Stomach (tissue), 9 donors: Measurements from ENCODE around the gene PRKD3. TPM values are rescaled to one million over a fixed set of nuclear protein-coding genes. Genes with fewer than 3 reads are reported as not detected.
A peak's percentile ranks its signal among the peaks of the same experiment; 100 is the strongest.

Experiments
- DNase-seq, 2 donors: peaks; one replicate each; pipeline versions ENCODE4 v3.0.0 to v3.0.0-alpha.2; 2013 to 2019
- H3K27ac ChIP-seq, 5 donors: fragments of 200-600 bp in 4 of 5; sonication (generic) in 4 of 5; one replicate each; pipeline ENCODE4 v1.5.1; 2013 to 2019; ENCODE audit warnings: mild to moderate bottlenecking in 1 of 5, moderate library complexity in 1 of 5
- H3K27me3 ChIP-seq, 3 donors: fragments of 200-600 bp; sonication (generic); one replicate each; pipeline ENCODE4 v1.5.1; 2017 to 2019; ENCODE audit warnings: mixed run types in 1 of 3
- H3K36me3 ChIP-seq, 4 donors: fragments of 200-600 bp; sonication (generic); 1 replicate in 3 of 4; 2 replicates in 1 of 4; pipeline ENCODE4 v1.5.1; 2016 to 2019
- H3K4me1 ChIP-seq, 4 donors: fragments of 200-600 bp; sonication (generic); one replicate each; pipeline ENCODE4 v1.5.1; 2016 to 2019
- H3K4me3 ChIP-seq, 4 donors: fragments of 200-600 bp; sonication (generic) in 3 of 4; one replicate each; pipeline ENCODE4 v1.5.1; 2016 to 2019; ENCODE audit warnings: mild to moderate bottlenecking in 1 of 4
- H3K9me3 ChIP-seq, 4 donors: fragments of 200-600 bp; sonication (generic); one replicate each; pipeline ENCODE4 v1.5.1; 2016 to 2019
- CTCF ChIP-seq, 7 experiments: fragments of 450-650 bp in 4 of 7; fragments of 200-600 bp in 3 of 7; sonication (generic) in 3 of 7; IDR thresholded peaks; one replicate each; pipeline ENCODE4 v1.5.1; 2016 to 2019; ENCODE audit warnings: antibody characterized with exemption in 7 of 7, control low read depth in 2 of 7, mild to moderate bottlenecking in 1 of 7
- EP300 ChIP-seq: sonication (generic); formaldehyde crosslinking; IDR thresholded peaks from one replicate; pipeline ENCODE4 v1.6.1; 2017; ENCODE audit warnings: antibody characterized with exemption
- POLR2A ChIP-seq, 4 donors: fragments of 450-650 bp; IDR thresholded peaks; one replicate each; pipeline ENCODE4 v1.6.1; 2016; ENCODE audit warnings: antibody characterized with exemption in 4 of 4, control low read depth in 2 of 4, mild to moderate bottlenecking in 1 of 4, moderate library complexity in 1 of 4
- POLR2AphosphoS5 ChIP-seq, 3 donors: sonication (generic); formaldehyde crosslinking; IDR thresholded peaks; one replicate each; pipeline ENCODE4 v1.6.1; 2016; ENCODE audit warnings: antibody characterized with exemption in 3 of 3
- WGBS, 5 donors: extraction: QIAGEN DNeasy Blood & Tissue Kit in 3 of 5; methylation state at CpG; one replicate each; pipeline versions ENCODE4 v1.1.5 to v1.1.7; 2013 to 2018; 5-methylcytosine and 5-hydroxymethylcytosine counted together
- intact Hi-C: fragments of 100-400 bp; cut with DNase I; formaldehyde crosslinking; loops from one replicate; pipeline ENCODE4 v1.15.1; 2023; ENCODE audit warnings: low total_unique reads
- polyA plus RNA-seq, 3 donors: library from polyadenylated mRNA; stranded (reverse); fragments of 200-250 nt; gene quantifications; one replicate each; pipeline ENCODE4 v1.2.3, GENCODE V29; 2013
- total RNA-seq, 5 donors: library from RNA; depleted of rRNA; stranded (reverse); fragments of >200 nt; gene quantifications; one replicate each; pipeline versions ENCODE4 v1.1.0 to v1.2.3, GENCODE V29; 2014 to 2016
- donor health status: healthy with polysubstance abuse.
- donor health status: Bipolar disorder and iron deficiency.
- donor health status: healthy.

PRKD3 gene
- total and polyA plus RNA-seq, 8 donors, result 4.2 to 86.5 (median 12.7) TPM

- no peak for TF ChIP-seq EP300
- no peak for TF ChIP-seq POLR2A (IDR thresholded peaks at IDR 0.05)
- TF ChIP-seq CTCF (IDR thresholded peaks at IDR 0.05), result no peak
- no peak for TF ChIP-seq POLR2AphosphoS5 (IDR thresholded peaks at IDR 0.05)
- Histone ChIP-seq H3K9me3 (no peaks in the 10 kb centered on the region), H3K27me3 (peaks cover 0 to 4% (median 0%) of the 10 kb centered on the region in 3 donors), H3K36me3 (no peaks in the 10 kb centered on the region), H3K27ac (no peak overlapping the region), H3K4me3 (no peak overlapping the region), H3K4me1 (no peaks in the 10 kb centered on the region)
- DNase-seq, result no peak
- WGBS, 5 donors, result 82 to 88% (median 85%) methylated on average over 7 of the region's 7 CpGs
- intact Hi-C loops, result no loop called here
Observed at GRCh38 chr2:37355735-37356134, 31.1 kb upstream of the PRKD3 start.

- H3K27me3 ChIP-seq, result peaks cover 0 to 4% (median 0%) of the 10 kb centered on the region in 3 donors
- H3K36me3 ChIP-seq, result no peaks in the 10 kb centered on the region
- no peak for DNase-seq
- no peak for TF ChIP-seq POLR2A (IDR thresholded peaks at IDR 0.05)
- H3K4me1 ChIP-seq, result peaks cover 0 to 11% (median 0%) of the 10 kb centered on the region in 4 donors
- no peaks in the 10 kb centered on the region for H3K9me3 ChIP-seq
- no peak overlapping the region for H3K27ac ChIP-seq
- no peak overlapping the region for H3K4me3 ChIP-seq
- 89 to 96% (median 94%) methylated on average over 3 of the region's 3 CpGs for WGBS, 5 donors
- intact Hi-C loops, result no loop called here
Observed at GRCh38 chr2:37354531-37354930, 29.9 kb upstream of the PRKD3 start.

- no peaks in the 10 kb centered on the region for H3K9me3 ChIP-seq
- peak in 1 of 2 donors; percentile 64 for DNase-seq
- intact Hi-C loops, result no loop called here
- TF ChIP-seq POLR2AphosphoS5 (IDR thresholded peaks at IDR 0.05) (no peak), POLR2A (IDR thresholded peaks at IDR 0.05) (no peak), CTCF (IDR thresholded peaks at IDR 0.05) (no peak), EP300 (no peak)
- peaks cover 0 to 3% (median 0%) of the 10 kb centered on the region in 3 donors for H3K27me3 ChIP-seq
- peaks cover 0 to 22% (median 4%) of the 10 kb centered on the region in 4 donors for H3K4me1 ChIP-seq
- no peak overlapping the region for H3K27ac ChIP-seq
- 26 to 52% (median 33%) methylated on average over 3 of the region's 3 CpGs for WGBS, 5 donors
- no peaks in the 10 kb centered on the region for H3K36me3 ChIP-seq
- no peak overlapping the region for H3K4me3 ChIP-seq
Observed at GRCh38 chr2:37350034-37350433, 25.4 kb upstream of the PRKD3 start.

GRCh38 chr2:37349231-37349860, 24.7 kb upstream of the PRKD3 start:
- Histone ChIP-seq H3K27me3 (peaks cover 0 to 4% (median 0%) of the 10 kb centered on the region in 3 donors), H3K4me1 (peaks cover 0 to 27% (median 11%) of the 10 kb centered on the region in 4 donors), H3K9me3 (no peaks in the 10 kb centered on the region), H3K36me3 (no peaks in the 10 kb centered on the region), H3K4me3 (no peak overlapping the region), H3K27ac (no peak overlapping the region)
- TF ChIP-seq POLR2AphosphoS5 (IDR thresholded peaks at IDR 0.05), result no peak
- intact Hi-C loops, result no loop called here
- 52 to 75% (median 65%) methylated on average over 3 of the region's 3 CpGs for WGBS, 5 donors
- peak in 1 of 2 donors; percentile 36 for DNase-seq

- Histone ChIP-seq H3K27me3 (peaks cover 0 to 4% (median 0%) of the 10 kb centered on the region in 3 donors), H3K4me1 (peaks cover 0 to 38% (median 17%) of the 10 kb centered on the region in 4 donors), H3K36me3 (no peaks in the 10 kb centered on the region), H3K9me3 (no peaks in the 10 kb centered on the region), H3K27ac (no peak overlapping the region), H3K4me3 (no peak overlapping the region)
- WGBS, 5 donors, result 81 to 91% (median 88%) methylated on average over 5 of the region's 5 CpGs
- intact Hi-C loops, result no loop called here
- TF ChIP-seq EP300 (no peak), CTCF (IDR thresholded peaks at IDR 0.05) (no peak), POLR2AphosphoS5 (IDR thresholded peaks at IDR 0.05) (no peak), POLR2A (IDR thresholded peaks at IDR 0.05) (no peak)
- no peak for DNase-seq
Observed at GRCh38 chr2:37348155-37348554, 23.5 kb upstream of the PRKD3 start.
